Neural cell (in vitro differentiated cells): Measurements from ENCODE around the gene IL17RB. TPM values are rescaled to one million over a fixed set of nuclear protein-coding genes. Genes with fewer than 3 reads are reported as not detected.
A peak's percentile ranks its signal among the peaks of the same experiment; 100 is the strongest.

Experiments
- H2AFZ ChIP-seq: fragments of 200-600, 300-800 bp; sonication (generic), shearing (Covaris generic); 2 replicates; pipeline ENCODE4 v1.6.0; 2014; ENCODE audit warnings: low read depth, mild to moderate bottlenecking, antibody characterized with exemption, low read length, moderate library complexity
- H3F3A ChIP-seq: fragments of 200-600 bp; shearing (Covaris generic); 2 replicates; pipeline ENCODE4 v1.6.1; 2016; ENCODE audit warnings: mild to moderate bottlenecking, moderate library complexity, mixed read lengths, antibody characterized with exemption, low read length; ENCODE audit not compliant: insufficient read depth, poor library complexity, severe bottlenecking
- H3K27ac ChIP-seq: fragments of 200-600, 300-800 bp; sonication (generic), shearing (Covaris generic); 2 replicates; pipeline ENCODE4 v1.5.1; 2014; ENCODE audit warnings: mild to moderate bottlenecking, low read length, moderate library complexity
- H3K27me3 ChIP-seq: fragments of 300-800, 200-600 bp; sonication (generic), shearing (Covaris generic); 2 replicates; pipeline ENCODE4 v1.6.0; 2014; ENCODE audit warnings: mild to moderate bottlenecking, low read depth, low read length, moderate library complexity; ENCODE audit not compliant: insufficient read depth
- H3K36me3 ChIP-seq: fragments of 300-800, 200-600 bp; sonication (generic), shearing (Covaris generic); 2 replicates; pipeline ENCODE4 v1.5.1; 2014; ENCODE audit warnings: mild to moderate bottlenecking, antibody characterized with exemption, low read length, moderate library complexity; ENCODE audit not compliant: insufficient read depth
- H3K4me2 ChIP-seq: fragments of 300-800, 200-600 bp; sonication (generic), shearing (Covaris generic); 2 replicates; pipeline ENCODE4 v1.6.0; 2014; ENCODE audit warnings: mild to moderate bottlenecking, low read length
- H3K4me3 ChIP-seq: fragments of 300-800, 200-600 bp; sonication (generic), shearing (Covaris generic); 2 replicates; pipeline ENCODE4 v1.5.1; 2014; ENCODE audit warnings: mild to moderate bottlenecking, low read length, moderate library complexity
- H3K79me2 ChIP-seq: fragments of 200-600 bp; shearing (Covaris generic); replicated peaks from 2 replicates; pipeline ENCODE4 v1.6.0; 2014; ENCODE audit warnings: mild to moderate bottlenecking, low read length, moderate library complexity; ENCODE audit not compliant: insufficient read depth
- H3K9ac ChIP-seq: fragments of 300-800, 200-600 bp; sonication (generic), shearing (Covaris generic); 2 replicates; pipeline ENCODE4 v1.6.1; 2016; ENCODE audit warnings: mild to moderate bottlenecking, low read length, mixed read lengths
- H3K9me2 ChIP-seq: fragments of 200-600 bp; shearing (Covaris generic); 2 replicates; pipeline ENCODE4 v1.6.1; 2016; ENCODE audit warnings: mild to moderate bottlenecking, low read length, mixed read lengths; ENCODE audit not compliant: insufficient read depth
- H3K9me3 ChIP-seq: fragments of 200-600, 300-800 bp; sonication (generic), shearing (Covaris generic); 2 replicates; pipeline ENCODE4 v1.6.1; 2016; ENCODE audit warnings: mild to moderate bottlenecking, mixed run types, low read length, moderate library complexity, mixed read lengths
- H4K20me1 ChIP-seq: fragments of 200-600 bp; shearing (Covaris generic); 2 replicates; pipeline ENCODE4 v1.6.1; 2016; ENCODE audit warnings: mild to moderate bottlenecking, mixed run types; ENCODE audit not compliant: insufficient read depth
- CTCF ChIP-seq: fragments of 450-650 bp; IDR thresholded peaks from 2 replicates; pipeline ENCODE4 v1.5.1; 2014; ENCODE audit warnings: antibody characterized with exemption, mild to moderate bottlenecking, moderate library complexity; ENCODE audit not compliant: poor library complexity, severe bottlenecking
- EP300 ChIP-seq: fragments of 450-650 bp; conservative IDR thresholded peaks from 2 replicates; pipeline ENCODE4 v1.6.1; 2014; ENCODE audit warnings: antibody characterized with exemption, mild to moderate bottlenecking, moderate library complexity; ENCODE audit not compliant: poor library complexity, severe bottlenecking
- EZH2 ChIP-seq: fragments of 200-600, 300-800 bp; shearing (Covaris generic), sonication (generic); IDR thresholded peaks from 2 replicates; pipeline ENCODE4 v1.6.1; 2014; ENCODE audit warnings: antibody characterized with exemption, low read length, borderline replicate concordance, mild to moderate bottlenecking; ENCODE audit not compliant: insufficient read depth, poor library complexity, severe bottlenecking
- MXI1 ChIP-seq: fragments of 450-650 bp; conservative IDR thresholded peaks from 2 replicates; pipeline ENCODE4 v1.6.1; 2014; ENCODE audit warnings: antibody characterized with exemption, mild to moderate bottlenecking; ENCODE audit not compliant: poor library complexity, severe bottlenecking
- POLR2AphosphoS5 ChIP-seq: IDR thresholded peaks from 2 replicates; pipeline ENCODE4 v1.6.1; 2012
- RAD21 ChIP-seq: fragments of 450-650 bp; conservative IDR thresholded peaks from 2 replicates; pipeline ENCODE4 v1.6.1; 2014; ENCODE audit warnings: antibody characterized with exemption, mild to moderate bottlenecking, moderate library complexity
- REST ChIP-seq: IDR thresholded peaks from 2 replicates; pipeline ENCODE4 v1.6.1; 2012; ENCODE audit warnings: borderline replicate concordance
- SMC3 ChIP-seq: fragments of 450-650 bp; conservative IDR thresholded peaks from 2 replicates; pipeline ENCODE4 v1.6.1; 2014; ENCODE audit warnings: antibody characterized with exemption, mild to moderate bottlenecking, moderate library complexity; ENCODE audit not compliant: poor library complexity
- TAF1 ChIP-seq: IDR thresholded peaks from 2 replicates; pipeline ENCODE4 v1.6.1; 2012; ENCODE audit warnings: low read depth
- polyA minus RNA-seq: library from RNA; depleted of rRNA, polyadenylated mRNA; stranded (reverse); fragments of >200 nt; gene quantifications from 2 replicates; pipeline ENCODE4 v1.2.3, GENCODE V29; 2014
- polyA plus RNA-seq: library from polyadenylated mRNA; depleted of rRNA; stranded (reverse); fragments of >200 nt; gene quantifications from 2 replicates; pipeline ENCODE4 v1.2.3, GENCODE V29; 2014

IL17RB gene
- polyA plus RNA-seq: 0.83 and 2.2 TPM in 2 replicates
- polyA minus RNA-seq: 0.24 and 0.35 TPM in 2 replicates

GRCh38 chr3:53846134-53846850, at the start of gene IL17RB, which contains the start of gene CHDH:
Gene IL17RB, plus strand, starts transcription at chr3:53846568. Its CDS starts 21 bp downstream, at chr3:53846589.
Gene CHDH, minus strand, starts transcription at chr3:53846419. Its CDS starts 22,411 bp downstream, at chr3:53824008.
- H3F3A ChIP-seq: no peaks in the 10 kb centered on the region

GRCh38 chr3:53798144-53798543, 48.2 kb upstream of the IL17RB start:
- no peak overlapping the region for H3K4me2 ChIP-seq

More at GRCh38 chr3:53846134-53846850, at the start of gene IL17RB, which contains the start of gene CHDH:
- no peaks in the 10 kb centered on the region for H3K79me2 ChIP-seq
- H3K9me3 ChIP-seq: no peaks in the 10 kb centered on the region
- H3K36me3 ChIP-seq: no peaks in the 10 kb centered on the region
- TF ChIP-seq SMC3 (peak; percentile 29), REST (no peak), MXI1 (peak; percentile 92), TAF1 (no peak)
- peaks cover 34% of the 10 kb centered on the region for H3K27me3 ChIP-seq
- H2AFZ ChIP-seq: no peak within 1 kb of the TSS
- H3K9me2 ChIP-seq: no peaks in the 10 kb centered on the region
- H3K4me2 ChIP-seq: peak within 1 kb of the TSS; percentile 51
- no peaks in the 10 kb centered on the region for H4K20me1 ChIP-seq
- peak within 1 kb of the TSS; percentile 50 for H3K9ac ChIP-seq
- H3K4me3 ChIP-seq: peak within 1 kb of the TSS; percentile 70
- no peak within 1 kb of the TSS for H3K27ac ChIP-seq

More at GRCh38 chr3:53798144-53798543, 48.2 kb upstream of the IL17RB start:
- Histone ChIP-seq H3K36me3 (no peaks in the 10 kb centered on the region), H3F3A (no peaks in the 10 kb centered on the region), H3K79me2 (no peaks in the 10 kb centered on the region), H3K4me3 (no peak overlapping the region), H3K27me3 (no peaks in the 10 kb centered on the region), H4K20me1 (no peaks in the 10 kb centered on the region), H3K27ac (no peak overlapping the region), H3K9me2 (no peaks in the 10 kb centered on the region), H3K9me3 (no peaks in the 10 kb centered on the region), H2AFZ (no peak overlapping the region), H3K9ac (no peak overlapping the region)
- TF ChIP-seq EP300 (no peak), SMC3 (no peak), RAD21 (no peak), CTCF (no peak), MXI1 (no peak), TAF1 (no peak), REST (no peak), POLR2AphosphoS5 (no peak), EZH2 (no peak)
